ENCODE data around the gene PGM2L1.

- TF ChIP-seq CTCF (IDR thresholded peaks at IDR 0.05): no peak
- no peak for TF ChIP-seq POLR2A (IDR thresholded peaks at IDR 0.05)
Observed at GRCh38 chr11:74307434-74307833, 90.8 kb downstream of the PGM2L1 start.
